HG02759 (cell line): ENCODE results near the gene MTERF2.
"Not testable (repeated sequence)": the region's sequence is repeated elsewhere in the genome, so short reads cannot be mapped to it uniquely, and the experiment has no call there.

Experiments
- ATAC-seq: cut with Tn5 transposase; IDR thresholded peaks from one replicate; pipeline ENCODE4 v1.9.1; 2021; ENCODE audit warnings: mild to moderate bottlenecking, moderate library complexity; ENCODE audit not compliant: unreplicated experiment

The MTERF2 gene, protein sequence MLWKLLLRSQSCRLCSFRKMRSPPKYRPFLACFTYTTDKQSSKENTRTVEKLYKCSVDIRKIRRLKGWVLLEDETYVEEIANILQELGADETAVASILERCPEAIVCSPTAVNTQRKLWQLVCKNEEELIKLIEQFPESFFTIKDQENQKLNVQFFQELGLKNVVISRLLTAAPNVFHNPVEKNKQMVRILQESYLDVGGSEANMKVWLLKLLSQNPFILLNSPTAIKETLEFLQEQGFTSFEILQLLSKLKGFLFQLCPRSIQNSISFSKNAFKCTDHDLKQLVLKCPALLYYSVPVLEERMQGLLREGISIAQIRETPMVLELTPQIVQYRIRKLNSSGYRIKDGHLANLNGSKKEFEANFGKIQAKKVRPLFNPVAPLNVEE

DNA sequence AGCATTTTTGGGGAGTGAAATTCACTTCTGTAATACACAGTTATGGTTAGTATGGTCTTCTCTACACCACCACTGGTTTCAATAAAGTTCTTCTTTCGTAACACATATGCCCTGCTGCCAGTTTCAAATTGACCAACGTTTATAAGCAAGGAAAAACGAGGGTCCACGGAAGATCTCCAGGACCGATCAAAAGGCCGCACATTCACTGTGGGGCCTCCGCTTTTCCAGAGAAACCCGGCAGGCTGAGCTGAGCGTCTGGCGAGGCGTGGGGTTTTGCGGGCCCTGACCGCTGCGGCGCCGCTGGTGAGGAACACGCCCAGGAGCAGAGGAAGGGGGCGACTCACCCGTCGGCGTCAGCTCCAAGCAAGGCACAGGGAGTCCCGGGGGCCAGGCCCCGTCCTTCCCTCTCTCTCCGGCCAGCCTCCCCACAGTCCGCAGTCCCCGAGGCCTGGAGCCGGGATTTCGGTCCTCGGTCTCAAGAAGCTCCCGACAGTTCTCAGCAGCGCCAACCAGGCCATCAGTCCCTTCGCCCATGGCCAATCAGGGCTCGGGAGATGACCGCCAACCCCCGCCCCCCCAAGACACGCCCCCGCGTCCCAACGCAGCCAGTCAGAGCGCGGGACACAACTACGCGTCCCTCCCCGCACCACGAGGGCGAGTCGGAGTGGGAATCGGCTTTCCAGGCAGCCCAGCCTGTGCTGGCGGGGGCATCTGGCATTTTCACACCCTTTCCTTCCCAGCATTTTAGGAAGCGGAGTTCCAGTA is at the start of gene MTERF2:
TSS of gene MTERF2 (minus strand) at position 522 of the 765 bp plus-strand sequence. CDS start 8,432 bp downstream, outside the sequence.
- peak; percentile 93 for ATAC-seq

DNA sequence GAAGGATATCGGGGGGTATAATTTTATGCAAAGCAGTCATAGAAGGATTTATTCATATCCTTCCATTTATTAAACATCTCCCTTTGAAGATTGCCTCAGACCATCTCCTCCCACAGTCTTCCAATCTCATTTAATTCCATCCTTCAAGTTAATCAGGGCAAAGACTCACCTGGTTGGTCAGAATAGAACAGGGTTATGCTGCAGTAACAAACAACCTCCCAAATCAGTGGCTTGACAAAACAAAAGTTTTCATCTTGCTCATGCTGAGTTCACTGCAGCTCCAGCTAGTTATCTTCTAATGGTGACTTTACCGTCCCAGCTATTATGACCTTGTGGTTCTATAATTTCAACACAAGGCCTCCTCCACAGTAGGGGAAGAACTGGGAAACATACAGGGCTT is 48.8 kb upstream of the MTERF2 start:
- no peak for ATAC-seq

DNA sequence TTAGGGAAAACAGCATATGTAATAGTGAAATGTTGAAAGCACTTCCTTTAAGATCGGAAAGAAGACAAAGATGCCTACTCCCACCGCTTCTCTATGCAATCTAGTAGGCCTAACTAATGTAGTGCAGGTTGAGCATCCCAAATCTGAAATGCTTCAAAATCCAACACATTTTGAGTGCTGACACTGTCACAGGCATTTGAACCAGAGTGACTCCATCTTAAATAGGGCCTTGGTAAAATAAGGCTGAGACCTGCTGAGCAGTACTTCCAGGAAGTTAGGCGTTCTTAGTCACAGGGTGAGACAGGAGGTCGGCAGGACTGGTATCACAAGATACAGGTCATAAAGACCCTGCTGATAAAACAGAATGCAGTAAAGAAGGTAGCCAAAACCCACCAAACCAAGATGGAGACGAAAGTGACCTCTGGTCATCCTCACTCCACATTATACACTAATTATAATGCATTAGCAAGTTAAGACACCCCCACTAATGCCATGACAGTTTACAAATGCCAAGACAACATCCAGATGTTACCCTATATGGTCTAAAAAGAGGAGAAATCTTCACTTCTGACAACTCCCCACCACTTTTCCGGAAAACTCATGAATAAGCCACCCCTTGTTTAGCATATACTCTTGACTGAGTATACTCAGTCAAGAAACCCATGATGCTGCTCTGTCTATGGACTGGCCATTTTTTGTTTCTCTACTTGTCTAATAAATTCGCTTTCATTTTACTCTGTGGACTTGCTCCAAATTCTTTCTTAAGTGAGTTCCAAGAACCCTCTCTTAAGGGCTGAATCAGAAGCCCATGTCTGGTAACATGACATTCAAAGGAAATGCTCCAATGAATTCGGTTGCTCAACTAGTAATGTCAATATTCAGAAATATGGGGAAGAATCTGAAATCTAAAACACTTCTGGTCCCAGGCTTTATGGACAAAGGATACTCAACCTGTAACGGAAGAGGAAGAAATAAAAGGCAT is 47.1 kb upstream of the MTERF2 start:
- no peak for ATAC-seq

DNA sequence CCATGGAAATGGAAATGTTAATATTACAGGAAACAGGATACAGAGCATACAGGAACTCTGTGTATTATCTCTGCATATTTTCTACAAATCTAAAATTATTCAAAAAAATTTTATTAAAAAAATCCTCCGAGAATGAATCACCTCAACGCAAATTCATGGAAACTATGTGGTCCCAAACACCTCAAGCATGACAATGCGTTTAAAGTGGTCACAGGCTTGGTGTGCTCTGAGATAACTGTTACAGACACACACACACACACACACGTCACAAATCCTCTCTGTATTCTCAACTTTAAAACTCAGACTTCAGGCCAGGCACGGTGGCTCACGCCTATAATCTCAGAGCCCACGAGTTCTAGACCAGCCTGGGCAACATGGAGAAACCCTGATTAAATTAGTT is 45.3 kb upstream of the MTERF2 start:
- no peak for ATAC-seq

DNA sequence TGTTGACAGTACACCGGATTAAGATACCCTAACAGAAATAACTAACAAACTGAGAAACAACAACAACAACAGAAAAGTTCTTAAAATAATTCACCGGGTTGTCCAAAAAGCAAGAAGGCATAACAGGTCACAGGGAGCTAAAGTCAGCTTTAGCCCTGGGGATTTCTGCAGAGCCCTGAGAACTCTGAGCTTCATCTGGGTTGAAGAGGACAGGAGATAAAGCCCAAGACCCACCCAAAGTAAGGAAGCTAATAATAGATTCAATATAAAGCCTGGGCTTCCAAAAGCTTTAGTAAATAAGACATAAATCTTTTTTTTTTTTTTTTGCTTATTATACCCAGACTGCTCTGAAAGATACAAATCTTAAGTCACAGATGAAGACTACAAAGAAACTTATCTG is 44.1 kb upstream of the MTERF2 start:
- no peak for ATAC-seq

DNA sequence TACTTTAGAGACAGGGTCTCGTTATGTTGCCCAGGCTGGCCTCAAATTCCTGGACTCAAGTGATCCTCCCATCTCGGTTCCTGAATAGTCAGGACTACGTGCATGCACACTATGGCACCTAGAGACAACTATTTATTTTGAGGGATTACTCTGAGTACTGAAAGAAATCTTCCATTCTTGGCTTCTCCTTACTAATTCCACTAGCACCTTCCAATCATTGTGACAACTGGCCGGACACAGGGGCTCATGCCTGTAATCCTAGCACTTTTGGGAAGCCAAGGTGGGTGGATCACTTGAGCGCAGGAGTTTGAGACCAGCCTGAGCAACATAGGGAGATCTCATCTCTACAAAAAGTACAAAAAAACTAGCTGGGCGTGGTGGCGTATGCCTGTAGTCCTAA is 42.1 kb upstream of the MTERF2 start:
- ATAC-seq: no peak

DNA sequence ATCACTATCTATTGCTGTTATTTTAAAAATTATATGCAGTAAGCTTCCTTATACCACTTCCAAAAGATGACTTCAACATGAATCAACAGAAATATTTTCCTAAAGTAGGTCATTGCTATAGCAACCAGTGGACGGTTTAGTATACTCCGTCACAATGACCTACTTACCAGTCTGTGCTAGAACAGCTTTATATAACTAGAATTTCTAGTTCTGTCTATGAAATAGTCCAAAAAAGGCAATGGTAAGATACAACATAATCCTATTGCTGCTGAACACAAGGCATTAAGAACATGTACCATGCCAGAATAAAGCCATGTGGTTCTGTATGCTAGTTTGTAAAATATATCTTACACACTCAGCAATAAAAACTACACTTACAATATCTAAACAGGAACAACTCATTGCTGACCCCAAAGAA is 40.7 kb upstream of the MTERF2 start:
- ATAC-seq: no peak

DNA sequence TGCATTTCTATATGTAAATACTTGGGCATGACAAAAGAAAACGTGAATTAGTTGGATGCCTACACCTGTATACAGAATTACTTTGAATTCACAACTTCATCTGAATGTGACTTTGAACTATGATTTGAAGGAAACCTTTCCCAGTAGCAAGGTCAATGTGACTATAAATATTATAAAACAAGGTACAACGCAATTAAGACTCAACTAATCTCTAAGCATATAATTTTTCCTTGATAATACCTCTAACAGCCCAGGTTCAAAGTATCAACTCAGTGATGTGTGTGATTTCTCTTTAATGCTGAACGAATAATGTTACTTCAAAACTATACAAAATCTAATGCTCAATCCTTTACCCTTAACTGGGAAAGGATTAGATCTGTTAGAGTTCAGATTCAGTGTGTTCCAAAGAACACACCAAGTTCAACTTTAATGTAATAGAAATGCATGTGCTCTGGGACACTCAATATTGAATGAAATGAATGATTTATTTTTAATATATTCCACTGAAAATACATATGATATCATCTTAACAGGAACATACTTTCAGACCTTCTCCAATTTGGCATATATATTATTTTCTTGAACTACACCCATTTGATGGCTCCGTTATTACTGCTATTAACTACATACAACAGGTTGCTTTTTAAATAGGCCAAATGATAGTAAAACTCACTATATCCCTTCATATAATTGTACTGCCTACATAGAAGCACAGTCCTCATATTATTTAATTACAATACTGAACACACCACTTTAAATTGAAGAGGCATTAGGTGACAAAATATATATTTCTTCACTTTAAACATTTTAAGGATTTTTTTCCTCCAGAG is 40.1 kb upstream of the MTERF2 start:
- ATAC-seq: no peak

DNA sequence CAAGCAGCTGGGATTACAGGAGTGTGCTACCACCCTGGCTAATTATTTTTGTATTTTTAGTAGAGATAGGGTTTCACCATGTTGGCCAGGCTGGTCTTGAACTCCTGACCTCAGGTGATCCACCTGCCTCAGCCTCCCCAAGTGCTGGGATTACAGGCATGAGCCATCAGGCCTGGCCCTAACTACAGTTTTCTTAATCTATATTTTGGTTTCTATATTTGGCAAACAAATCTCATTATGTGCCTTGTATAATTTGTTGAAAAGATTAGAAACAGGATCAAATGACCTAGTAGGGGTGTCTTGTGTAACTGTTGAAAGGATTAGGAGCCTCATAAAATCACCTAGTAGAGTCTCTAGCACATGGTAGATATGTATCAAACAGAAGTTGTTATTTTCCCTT is 39.4 kb upstream of the MTERF2 start:
- not testable (repeated sequence) for ATAC-seq

DNA sequence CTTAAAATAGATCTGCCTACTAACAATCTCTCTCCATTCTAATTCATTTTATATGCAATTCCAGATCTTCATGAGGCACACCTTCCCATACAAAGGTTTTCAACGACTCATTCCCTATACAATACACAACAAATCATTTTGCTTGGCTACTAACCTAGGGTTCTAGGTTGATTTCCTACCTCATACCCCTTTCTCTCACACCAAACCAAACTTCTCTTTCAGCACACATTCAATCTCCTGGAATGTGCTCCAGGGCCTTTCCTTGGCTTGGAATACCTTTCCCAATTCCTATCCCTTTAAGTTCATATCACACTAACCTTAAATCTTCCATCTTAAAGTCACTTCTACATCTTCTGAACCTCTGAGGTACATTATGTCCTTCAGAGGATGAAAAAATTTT is 38.7 kb upstream of the MTERF2 start:
- no peak for ATAC-seq

DNA sequence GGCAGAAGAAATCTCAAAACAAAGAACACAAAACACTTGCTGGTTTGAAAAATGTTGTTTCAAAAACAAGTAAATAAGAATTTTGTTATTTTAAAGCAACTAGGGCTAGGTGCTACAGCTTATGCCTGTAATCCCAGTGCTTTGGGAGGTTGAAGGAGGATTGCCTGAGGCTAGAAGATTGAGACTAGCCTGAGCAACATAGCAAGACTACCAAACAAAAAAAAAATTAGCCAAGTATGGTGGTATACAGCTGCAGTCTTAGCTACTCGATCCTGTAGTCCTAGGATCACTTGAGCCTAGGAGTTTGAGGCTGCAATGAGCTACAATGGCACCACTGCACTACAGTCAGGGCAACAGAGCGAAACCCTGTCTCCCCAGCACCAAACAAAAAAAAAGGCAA is 32.6 kb upstream of the MTERF2 start:
- ATAC-seq: no peak

DNA sequence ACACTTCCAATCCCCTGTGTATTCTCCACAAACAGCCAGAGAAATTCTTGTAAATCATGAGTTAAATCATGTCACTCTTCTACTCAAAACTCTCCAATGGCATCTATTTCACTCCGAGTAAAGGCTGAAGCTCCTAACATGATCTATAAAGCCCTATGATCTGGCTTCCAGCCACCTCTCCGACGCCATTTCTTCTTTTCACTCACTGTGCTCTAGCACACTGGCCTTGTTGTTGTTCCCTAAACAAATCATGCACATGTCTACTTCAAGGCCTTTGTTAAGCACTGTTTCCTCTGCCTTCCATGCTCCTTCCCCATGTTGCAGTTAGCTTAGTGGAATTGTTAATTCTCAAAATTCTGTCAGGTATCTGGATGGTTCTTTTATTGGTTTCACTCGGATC is 30.1 kb upstream of the MTERF2 start:
- ATAC-seq: no peak

DNA sequence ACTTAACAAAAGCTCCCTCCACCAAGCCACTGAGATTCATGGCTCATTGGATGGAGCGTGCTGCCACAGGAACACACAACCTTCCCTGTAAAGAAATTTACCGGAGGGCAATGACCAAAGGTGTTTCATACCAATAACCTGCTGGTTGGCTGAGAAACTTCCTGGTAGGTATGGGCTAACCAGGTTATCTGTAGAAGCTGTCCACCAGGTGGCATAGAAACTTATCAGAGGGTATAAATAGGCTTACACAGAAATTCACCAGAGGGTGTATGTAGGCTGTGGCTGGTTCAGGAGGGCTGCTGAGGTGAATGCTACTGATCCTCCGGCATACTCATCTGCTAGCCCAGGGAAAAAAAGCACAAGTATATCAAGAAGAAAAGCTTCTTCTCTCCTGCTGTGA is 27.1 kb upstream of the MTERF2 start:
- ATAC-seq: no peak

DNA sequence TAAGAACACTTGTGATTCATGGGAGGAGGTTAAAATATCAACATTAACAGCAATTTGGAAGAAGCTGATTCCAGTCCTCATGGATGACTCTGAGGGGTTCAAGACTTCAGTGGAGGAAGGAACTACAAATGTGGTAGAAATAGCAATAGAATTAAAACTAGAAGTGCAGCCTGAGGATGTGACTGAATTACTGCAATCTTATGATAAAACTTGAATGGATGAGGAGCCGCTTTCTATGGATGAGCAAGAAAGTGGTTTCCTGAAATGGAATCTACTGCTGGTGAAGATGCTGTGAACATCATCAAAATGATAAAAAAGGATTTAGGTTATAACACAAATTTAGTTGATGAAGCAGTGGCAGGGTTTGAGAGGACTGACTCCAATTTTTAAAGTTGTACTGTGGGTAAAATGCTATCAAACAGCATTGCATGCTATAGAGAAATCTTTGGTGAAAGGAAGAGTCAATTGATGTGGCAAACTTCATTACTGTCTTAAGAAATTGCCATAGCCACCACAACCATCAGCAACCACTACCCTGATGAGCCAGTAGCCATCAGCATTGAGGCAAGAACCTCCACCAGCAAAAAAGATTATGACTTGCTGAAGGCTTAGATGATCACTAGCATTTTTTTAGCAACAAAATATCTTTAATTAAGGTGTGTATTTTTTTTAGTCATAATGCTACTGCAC is 25.9 kb upstream of the MTERF2 start:
- no peak for ATAC-seq

DNA sequence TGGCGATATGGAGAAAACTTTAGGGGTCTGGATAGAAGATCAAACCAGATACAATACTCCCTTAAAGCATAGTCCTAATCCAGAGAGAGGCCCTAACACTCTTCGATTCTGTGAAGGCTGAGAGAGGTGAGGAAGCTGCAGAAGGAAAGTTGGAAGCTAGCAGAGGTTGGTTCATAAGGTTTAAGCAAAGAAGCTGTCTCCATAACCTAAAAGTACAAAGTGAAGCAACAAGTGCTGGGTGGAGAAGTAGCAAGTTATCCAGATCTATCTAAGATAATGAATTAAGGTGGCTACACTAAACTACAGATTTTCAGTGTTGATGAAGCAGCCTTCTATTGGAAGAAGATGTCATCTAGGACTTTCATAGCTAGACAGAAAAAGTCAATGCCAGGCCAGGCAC is 24.6 kb upstream of the MTERF2 start:
- ATAC-seq: no peak

DNA sequence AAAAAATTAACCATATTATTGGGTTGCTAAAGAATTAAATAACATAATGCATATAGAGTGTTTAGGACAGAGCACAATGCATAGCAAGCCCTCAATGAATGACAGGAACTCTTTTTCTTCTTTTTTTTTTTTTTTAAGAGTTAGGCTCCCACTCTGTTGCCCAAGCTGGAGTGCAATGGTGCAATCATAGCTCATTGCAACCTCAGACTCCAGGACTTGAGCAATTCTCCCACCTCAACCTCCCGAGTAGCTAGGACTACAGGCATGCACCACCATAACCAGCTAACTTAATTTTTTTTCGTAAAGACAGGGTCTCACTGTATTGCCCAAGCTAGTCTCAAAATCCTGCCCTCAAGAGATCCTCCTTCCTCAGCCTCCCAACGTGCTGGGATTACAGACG is 20.5 kb upstream of the MTERF2 start:
- no peak for ATAC-seq

DNA sequence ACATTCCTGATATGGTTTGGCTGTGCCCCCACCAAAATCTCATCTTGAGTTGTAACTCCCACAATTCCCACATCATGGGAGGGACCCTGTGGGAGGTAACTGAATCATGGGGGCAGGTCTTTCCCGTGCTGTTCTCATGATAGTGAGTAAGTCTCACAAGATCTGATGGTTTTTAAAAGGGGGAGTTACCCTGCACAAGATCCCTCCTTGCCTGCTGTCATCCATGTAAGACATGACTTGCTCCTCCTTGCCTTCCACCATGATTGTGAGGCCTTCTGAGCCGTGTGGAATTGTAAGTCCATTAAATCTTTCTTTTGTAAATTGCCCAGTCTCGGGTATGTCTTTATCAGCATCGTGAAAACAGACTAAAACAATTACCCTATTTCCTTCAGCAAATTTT is 15.7 kb upstream of the MTERF2 start:
- ATAC-seq: not testable (repeated sequence)

DNA sequence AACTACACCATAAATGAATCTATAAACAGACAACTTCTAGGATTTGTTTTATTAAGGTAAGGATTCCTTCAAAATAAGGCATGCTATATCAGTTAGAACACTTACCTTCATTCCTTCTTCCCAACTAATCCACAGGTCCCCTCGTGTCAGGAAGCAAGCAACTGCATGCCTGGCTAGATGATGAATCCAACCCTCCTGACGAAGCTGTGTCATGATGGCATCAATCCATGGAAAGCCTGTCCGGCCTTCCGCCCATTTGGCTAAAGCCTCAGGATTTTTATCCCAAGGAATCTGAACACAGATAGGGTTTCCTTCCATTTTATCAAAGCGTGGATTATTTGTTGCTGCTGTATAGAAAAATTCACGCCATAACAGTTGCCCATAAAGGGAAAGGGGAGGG is 12.5 kb upstream of the MTERF2 start:
- no peak for ATAC-seq

DNA sequence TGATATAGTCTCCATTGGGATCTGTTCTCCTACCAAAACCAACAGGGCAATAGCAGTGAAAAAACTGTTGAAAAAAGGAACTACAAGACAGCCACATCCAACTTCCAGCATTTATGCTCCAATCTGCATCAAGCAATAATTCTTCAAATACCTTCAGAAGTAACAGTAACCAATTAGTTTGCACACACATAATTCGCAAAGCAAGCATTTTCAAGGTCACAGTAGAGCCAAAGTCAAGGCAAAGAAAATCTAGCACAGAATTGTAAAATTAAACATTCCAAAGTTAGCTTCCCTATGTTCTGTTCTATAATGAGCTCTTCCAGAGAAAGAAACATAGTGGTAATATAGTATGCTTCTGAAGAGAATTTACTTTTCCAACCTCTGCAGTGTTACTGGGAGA is 11.0 kb upstream of the MTERF2 start:
- no peak for ATAC-seq

DNA sequence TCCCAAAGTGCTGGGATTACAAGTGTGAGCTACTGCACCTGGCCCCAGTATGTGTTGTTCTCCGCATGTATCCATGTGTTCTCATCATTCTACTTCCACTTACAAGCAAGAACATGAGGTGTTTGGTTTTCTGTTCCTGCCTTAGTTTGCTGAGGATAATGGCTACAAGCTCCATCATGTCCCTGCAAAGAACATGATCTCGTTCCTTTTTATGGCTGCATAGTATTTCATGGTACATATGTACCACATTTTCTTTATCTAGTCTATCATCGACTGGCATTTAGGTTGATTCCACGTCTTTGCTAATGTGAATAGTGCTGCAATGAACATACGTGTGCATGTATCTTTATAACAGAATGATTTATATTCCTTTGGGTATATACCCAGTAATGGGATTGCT is 9.2 kb upstream of the MTERF2 start:
- not testable (repeated sequence) for ATAC-seq
